Measurements from ENCODE around the gene SLC35D2.
"Not testable (repeated sequence)": the region's sequence is repeated elsewhere in the genome, so short reads cannot be mapped to it uniquely, and the experiment has no call there.

SLC35D2 gene

DNA sequence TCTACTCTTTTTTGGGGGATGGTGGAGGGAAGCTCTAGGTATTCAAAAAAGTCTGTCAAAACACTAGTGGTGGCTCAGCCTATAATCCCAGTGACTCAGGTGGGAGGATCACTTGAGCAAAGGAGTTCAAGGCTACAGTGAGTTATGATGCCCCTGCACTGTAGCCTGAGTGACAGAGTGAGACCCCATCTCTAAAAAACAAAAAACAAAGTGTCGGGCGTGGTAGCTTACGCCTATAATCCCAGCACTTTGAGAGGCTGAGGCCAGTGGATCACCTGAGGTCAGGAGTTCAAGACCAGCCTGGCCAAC lies 15.8 kb upstream of the SLC35D2 start:
- FAIRE-seq = no peak

DNA sequence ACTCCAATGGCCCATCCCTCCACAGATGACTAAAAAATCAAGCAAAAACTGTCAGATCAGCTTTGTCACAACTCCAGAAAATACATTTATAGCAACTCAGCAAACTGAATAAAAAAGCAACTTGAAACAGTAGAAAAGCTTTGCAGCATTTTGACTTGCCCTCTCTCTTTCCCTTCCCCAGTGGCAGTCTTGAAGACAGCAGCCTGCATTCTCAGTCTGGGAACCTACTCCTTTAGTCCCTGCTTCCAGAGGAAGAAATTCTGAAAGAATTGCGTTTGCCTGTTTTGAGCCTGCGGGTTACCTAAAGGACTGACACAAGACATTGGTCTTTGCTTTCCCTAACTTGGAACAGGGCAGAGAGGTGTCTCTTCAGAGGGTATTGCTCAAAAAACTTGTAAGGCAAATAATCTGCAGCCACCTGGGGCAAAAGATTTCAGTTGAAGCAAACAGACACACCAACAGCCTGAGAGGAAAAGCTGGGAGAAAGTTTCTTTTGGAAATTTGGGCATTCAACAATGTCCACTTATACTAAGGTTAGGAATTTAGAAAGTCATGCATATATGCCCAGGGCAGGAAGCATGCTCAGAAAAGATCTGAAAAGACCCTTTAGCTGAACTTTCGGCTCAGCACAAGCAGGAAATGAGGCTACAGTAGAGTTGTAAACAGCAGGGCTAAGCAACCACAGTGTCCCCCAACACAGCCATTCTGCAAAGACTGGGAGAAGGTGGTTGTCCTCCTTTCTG lies 15.2 kb upstream of the SLC35D2 start:
- FAIRE-seq = no peak

DNA sequence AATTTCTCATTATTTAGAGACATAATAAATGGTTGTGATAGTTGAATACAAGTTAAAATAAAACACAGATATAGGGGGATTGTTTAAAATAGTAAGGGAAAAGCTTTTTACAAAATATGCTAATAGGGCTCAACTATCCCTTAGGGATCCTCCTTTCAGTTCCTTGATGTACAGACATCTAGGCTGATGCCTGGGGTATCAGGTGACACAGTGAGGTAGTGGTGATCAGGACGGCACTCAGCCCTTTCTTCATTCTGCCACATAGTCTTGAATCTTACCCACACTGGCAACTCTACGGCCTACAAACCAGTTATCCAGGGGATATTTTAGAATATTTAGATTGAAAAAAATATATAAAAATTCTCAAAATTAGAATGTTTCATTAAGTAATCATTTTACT lies 12.5 kb upstream of the SLC35D2 start:
- no peak for FAIRE-seq

DNA sequence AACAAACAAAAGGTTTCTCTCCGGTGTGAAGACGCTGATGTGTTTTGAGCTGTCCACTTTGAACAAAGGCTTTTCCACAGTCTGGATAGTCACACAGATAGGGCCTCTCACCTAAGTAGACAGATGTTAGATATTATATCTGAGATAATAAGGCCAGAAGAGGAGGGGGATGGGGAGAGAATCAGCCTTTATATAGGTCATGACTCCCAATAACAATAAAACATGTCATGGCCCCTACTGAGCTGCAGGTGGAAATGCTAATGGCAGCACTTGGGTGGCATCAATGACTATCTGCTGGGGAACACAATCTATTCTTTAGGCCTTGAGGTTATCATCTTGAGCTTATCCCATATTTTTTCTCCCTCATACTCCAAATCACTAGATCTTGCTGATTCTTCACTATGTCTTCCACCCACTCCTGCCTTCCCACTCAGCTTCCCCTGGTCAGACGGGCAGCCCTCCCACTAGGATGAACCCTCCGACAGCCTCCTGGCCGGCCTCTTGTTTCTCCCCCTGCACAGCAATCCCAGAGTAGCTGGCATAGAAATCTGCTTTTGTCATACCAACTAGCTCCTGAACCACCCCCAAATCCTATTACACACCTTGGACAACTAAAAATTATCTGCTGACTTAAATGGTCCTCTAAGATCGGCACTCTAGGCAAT lies 11.5 kb upstream of the SLC35D2 start:
- FAIRE-seq = no peak

DNA sequence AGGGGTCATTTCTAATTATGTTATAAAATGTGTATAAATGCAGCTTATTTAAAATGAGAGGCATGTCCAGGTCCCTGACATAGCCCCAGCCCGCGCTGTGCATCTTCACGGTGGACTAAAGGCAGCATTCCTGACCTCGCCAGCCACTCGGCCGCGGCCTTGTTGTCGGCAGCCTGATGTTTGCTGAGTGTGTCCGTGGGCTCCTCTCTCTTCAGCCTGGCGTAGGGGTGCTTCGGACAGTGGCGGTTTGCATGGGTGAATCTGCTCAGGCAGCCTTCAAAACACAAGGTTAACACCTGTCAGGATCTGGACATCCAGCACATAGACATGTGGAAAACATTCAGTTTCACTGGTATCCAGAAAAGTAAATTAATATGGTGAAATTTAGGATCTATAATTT lies 8.8 kb upstream of the SLC35D2 start:
- FAIRE-seq = no peak

DNA sequence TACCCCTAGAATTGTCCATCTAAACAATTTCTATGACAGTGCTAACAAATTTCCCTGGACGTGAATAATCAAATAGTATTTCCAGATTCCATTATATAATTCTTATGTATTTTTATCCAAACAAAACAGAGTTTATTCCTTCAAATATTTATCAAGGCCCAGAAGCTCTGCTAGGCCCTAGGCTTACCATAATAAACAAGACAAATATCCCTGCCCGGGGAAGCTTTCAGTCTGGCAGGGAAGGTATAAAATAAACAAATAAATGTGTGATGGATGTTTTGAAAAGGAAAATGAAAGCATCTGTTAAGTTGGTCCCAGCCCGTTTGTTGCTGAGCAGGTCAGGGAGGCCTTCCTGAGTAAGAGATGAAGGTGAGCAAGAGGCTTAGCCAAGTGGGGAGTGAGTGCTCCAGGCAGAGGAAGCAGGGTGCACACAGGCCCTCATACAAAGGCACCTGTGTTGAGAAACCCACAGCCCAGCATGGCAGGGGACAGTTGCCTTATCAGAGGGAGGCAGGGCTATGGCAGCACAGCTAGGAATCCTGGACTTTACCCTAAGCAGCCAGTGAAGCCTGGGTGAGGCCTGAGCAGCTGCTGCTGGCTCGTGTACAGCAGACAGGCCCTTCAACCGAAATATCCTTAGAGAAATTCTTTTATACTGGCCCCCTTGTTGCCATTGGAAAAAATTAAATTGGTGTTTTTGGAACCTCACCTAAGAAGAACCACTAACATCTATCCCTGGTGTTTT lies 7.7 kb upstream of the SLC35D2 start:
- FAIRE-seq = no peak

DNA sequence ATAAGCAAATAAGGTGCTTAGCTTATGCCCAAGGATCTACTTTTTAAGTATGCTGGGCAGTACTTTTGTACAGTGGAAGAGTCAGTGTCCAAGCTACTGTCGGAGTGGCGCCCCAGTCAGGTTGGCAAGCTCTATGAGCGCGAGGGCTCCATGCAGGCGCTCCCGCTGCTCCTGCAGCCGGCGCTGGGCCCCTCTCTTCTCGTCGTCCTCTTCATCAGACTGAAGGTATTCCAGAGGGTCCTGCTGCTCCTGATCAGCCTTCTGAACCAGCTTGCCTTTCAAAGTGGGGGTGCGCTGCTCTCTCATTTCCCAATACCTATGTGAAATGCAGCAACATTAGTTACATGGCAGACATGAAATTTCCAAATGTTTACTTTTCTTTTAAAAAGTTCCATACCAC lies 4.6 kb upstream of the SLC35D2 start:
- FAIRE-seq = no peak

DNA sequence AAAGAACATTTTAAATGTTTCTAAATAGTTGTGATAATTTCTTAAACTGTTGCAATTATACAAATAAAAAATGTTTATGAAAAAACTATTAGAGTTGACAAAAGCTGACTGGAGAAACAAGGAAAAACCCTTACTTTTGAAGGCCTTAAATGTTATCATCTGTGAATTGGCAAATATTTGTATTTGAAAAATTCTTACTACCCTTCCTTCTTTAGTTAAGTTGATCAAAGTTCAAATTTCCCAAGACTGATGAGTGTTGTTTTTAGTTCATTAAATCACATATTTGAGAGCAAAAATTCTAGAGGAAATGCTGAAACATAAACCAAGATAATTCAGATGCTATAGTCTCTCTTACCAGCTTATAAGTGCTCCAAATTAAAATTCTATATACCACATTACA lies 2.6 kb upstream of the SLC35D2 start:
- no peak for FAIRE-seq

DNA sequence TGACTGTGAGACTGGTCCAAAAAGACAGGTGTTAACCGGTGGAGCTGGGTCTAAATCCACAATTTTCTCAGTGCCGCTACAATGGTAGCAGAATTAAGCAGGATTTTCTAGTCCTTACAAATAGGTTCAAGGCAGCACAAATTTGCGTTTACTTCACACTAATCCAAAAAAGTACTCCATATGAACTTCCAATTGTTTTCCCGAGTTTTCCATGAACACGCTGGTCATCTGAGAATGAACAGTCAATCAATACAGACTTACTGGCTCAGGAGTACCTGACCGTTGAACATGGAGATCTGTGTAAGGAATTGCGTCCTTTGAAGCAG lies 709 bp downstream of the SLC35D2 start:
- no peak for FAIRE-seq

DNA sequence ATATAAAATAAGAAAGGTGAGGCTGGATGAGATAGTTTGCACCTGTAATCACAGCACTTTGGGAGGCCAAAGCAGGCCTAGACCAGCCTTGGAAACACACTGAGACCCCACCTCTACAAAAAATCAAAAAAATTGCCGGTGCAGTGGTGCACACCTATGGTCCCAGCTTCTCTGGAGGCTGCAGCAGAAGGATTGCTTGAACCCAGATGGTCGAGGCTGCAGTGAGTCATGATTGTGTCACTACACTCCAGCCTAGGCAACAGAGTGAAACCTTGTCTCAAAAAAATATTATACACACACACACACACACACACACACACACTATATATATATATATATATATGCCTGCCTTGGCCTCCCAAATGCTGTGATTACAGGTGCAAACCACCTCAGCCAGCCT lies 1.3 kb downstream of the SLC35D2 start:
- FAIRE-seq = no peak

DNA sequence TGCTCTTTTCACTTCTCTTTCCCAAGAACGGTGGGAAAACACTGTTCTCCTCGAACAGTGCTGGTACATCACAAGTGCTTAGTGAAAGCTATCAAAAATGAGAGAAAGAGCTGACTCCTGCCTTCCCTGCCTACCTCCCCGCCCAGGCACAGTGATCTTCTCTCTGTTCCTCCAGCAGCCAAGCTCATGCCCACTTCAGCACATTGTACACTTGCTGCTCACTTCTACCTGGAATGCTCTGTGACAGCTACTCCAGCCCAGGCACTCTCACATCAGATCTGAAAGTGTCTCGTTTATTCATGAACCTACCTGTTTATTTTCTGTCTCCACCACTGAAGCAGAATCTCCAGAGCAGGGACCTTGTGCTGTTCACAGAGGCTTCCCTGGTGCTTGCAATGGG lies 1.8 kb downstream of the SLC35D2 start:
- FAIRE-seq = no peak

DNA sequence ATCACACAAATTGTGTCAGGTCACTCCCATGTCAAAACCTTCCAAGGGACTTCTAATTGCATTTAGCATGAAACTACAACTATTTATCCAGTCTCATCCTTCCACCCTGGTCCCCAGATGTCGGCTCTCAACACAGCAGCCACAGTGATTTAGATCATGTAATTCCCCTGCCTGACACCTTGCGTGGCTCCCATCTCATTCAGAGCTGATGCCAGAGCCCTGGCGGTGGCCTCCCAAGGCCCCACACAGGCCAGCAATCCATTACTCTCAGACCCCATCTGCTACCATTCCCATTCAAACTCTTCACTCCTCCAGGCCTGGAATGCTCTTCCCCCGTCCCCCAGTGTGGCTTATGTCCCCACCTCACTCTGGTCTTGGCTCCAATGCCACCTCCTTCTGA lies 2.4 kb downstream of the SLC35D2 start:
- FAIRE-seq = no peak

DNA sequence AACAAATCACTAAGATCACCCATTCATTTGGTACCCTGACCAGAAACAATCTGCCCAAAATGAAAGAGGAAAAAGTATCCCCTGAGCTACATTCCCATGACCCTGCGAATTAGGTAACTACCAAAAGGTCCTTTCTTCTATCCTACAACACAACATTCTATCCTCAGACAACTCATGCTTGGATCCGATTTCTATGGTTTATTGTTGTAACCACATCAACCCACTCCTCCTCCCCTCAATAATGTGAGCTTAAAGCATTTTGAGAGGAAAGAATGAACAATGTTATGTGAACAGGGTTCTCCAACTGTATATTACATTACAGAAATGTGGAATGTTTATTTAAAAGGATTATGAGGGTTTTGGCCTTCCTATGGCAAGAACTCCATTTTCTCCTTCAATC lies 4.0 kb downstream of the SLC35D2 start:
- FAIRE-seq = no peak

DNA sequence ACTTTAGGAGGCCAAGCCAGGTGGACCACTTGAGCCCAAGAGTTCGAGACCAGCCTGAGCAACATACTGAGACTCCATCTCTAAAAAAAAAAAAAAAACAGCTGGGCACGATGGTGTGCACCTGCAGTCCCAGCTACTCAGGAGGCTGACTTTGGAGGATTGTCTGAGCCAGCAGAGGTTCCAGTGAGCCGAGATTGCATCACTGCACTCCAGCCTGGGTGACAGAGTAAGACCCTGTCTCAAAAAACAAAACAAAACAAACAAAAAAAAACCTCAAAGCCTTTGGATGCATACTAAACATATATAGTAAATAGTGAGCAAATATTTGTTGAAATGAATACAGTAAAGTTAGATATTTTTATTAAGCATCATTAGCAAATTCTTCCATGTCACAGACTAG lies 5.3 kb downstream of the SLC35D2 start:
- no peak for FAIRE-seq

DNA sequence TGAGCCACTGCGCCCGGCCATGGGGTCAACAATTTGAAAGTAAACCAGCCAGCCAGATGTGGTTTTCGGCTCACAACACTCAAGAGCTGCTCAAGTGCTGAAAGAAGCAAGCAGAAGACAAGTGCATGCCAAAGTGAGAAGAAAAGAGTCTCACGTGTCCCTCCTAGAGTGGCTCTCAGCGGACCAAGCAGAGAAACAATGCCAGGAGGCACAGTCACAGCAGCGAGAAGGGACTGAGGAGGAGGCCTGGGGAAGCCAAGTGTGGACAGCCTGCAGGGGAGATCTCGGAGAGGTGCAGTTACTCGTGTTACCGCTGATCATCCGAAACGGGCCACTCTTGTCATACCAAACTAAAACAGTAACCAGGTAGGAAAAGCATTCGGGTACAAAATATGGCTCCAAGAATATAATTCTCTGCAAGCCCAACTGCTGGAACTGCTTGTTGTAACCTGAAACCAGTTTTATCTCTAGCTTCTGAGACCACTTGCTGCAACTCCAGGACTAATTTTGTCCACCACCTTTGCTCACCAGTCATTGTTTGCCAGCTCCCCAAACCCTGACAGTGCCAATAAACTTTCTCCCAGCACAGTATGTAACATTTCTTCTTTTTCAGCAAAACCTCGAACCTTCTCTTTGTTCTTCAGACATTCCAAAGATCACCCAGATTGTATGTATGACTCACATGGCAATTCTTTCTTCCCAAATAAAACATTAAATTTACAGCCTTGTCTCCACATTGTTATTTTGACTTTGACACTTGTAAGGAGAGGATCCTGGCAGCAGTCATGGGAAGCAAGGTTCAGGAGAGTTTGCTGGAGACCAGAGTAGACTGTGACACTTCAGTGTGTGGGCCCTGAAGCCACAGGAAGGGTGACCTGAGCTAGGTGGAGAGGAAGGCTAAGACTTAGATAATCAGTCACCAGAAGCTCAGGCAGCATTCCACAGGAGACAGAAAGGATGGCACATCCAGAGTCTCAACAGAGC lies 6.3 kb downstream of the SLC35D2 start:
- no peak for FAIRE-seq

DNA sequence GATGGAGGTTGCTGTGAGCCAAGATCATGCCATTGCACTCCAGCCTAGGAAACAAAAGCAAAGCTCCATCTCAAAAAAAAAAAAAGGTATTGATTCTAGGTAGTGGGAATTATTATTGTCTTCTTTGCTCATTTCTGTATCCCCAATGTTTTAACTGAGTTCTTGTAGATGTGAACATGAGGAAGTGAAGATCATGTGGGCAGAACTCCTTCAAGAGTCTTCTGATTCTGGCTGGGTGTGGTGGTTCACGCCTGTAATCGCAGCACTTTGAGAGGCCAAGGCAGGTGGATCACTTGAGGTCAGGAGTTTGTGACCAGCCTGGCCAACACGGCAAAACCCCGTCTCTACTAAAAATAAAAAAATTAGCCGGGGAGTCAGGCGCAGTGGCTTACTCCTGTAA lies 8.0 kb downstream of the SLC35D2 start:
- not testable (repeated sequence) for FAIRE-seq

DNA sequence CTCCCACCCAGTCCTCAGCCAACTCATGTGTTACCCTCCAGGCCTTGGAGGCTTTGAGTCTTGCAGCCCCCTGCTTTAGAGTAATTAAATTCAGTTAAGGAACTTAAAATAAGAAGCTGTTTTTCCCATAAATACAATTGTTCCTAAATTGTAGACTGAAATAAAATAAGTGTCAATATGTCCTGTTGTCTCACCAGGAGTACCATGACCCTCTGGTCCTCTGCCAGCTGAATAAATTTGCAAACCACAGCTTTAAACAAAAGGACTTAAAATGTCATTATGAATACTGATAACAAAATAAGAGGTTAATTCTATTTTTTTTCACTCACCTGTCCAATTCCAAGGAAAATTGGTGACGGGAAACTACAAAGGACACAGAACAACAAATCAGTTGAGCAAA lies 15.6 kb downstream of the SLC35D2 start:
- FAIRE-seq = no peak

DNA sequence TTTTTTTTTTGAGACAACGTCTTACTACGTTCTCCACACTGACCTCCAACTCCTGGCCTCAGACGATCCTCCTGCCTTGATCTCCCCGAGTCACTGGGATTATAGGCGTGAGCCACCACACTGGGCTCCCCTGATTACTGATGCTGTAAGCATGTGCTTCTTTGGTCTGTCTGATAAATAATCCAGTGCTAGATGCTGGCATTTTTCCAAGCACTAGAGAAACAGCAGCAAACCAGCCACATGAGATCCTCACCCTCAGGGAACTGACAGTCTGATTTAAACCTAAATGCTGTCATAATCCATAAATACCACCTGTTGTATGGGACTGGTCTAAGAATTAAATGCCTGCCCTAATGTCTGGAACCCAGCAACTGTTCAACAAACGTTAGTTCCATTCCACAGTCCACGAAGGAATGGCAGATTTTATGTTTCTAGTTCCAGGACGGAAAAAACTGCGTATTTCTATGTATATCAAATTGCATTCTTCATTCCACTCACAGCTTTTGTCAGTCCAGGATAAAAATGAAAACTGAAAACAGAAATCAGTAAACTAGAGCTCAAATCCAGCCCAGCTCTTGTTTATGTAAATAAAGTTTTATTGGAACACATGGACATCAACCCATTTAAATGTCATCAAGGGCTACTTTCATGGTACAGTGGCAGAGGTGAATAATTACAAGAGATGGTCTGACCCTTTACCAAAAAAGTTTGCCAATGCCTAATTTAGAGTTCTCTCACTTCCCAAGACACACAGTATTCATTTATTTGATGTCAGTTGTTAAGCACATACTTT lies 20.1 kb downstream of the SLC35D2 start:
- FAIRE-seq = no peak

DNA sequence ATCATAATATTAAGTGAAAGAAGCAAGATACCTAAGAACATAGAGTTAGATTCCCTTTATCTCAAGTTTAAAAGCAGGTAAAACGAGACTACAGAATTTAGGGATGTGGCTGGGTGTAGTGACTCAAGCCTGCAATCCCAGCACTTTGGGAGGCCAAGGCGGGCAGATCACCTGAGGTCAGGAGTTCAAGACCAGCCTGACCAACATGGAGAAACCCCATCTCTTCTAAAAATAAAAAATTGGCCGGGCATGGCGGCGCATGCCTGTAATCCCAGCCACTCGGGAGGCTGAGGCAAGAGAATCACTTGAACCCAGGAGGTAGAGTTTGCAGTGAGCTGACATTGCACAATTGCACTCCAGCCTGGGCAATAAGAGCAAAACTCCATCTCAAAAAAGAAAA lies 21.4 kb downstream of the SLC35D2 start:
- not testable (repeated sequence) for FAIRE-seq

DNA sequence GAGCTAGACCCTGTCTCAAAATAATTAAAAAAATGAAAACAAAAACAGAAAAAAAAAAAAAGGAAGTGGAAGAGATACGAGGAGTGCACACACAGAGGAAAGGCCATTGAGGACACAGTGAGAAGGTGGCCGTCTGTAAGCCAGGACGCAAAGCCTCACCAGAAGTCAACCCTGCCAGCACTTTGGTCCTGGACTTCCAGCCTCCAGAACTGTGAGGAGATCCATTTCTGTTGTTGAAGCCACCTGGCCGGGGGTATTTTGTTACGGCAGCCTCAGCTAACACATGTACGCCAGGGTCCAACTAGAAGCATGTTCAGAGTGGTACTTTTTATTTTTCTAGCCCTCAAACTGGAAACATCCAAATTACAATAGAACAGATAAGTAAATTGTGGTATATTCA lies 21.8 kb downstream of the SLC35D2 start:
- no peak for FAIRE-seq

DNA sequence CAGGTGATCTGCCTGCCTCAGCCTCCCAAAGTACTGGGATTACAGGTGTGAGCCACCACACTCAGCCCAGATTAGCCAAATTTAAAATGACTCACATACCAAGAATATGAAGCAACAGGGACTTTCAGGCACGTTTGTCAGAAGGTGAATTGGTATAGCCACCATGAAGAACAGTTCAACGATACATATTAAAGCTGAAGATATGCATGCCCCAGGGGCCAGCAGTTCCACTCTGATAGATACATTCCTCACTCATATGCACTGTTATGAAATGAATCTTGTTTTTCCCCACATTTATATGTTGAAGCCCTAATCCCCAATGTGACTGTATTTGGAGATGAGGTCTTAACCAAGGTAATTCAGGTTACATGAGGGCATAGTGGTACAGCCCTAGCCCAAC lies 22.5 kb downstream of the SLC35D2 start:
- FAIRE-seq = no peak

DNA sequence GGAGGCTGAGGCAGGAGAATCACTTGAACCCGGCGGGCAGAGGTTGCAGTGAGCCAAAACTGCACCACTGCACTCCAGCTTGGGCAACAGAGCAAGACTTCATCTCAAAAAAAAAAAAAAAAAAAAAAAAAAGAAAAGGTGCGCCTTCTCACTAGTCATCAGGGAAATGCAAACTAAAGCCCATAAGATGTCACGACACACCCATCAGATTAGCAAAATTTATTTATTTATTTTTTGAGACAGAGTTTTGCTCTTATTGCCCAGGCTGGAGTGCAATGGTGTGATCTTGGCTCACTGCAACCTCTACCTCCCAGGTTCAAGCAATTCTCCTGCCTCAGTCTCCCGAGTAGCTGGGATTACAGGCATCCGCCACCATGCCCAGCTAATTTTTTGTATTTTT lies 23.0 kb downstream of the SLC35D2 start:
- not testable (repeated sequence) for FAIRE-seq

Data from TTC549 (cell line).